WTC11 (cell line): ENCODE measurements around the gene INPP5A. TPM values are rescaled to one million over a fixed set of nuclear protein-coding genes. Genes with fewer than 3 reads are reported as not detected.

Source experiments
- ATAC-seq: fragments of 200-7000 bp; cut with Tn5 transposase; 2 replicates; pipeline ENCODE4 v1.10.0; 2021; ENCODE audit warnings: mild to moderate bottlenecking, moderate library complexity
- CTCF ChIA-PET: fragments of 300-600 bp; sonication (Branson Sonifier 250); formaldehyde crosslinking; loops from one replicate; lab custom pipeline; 2021; ENCODE audit warnings: antibody characterized with exemption; lab: Charles Lee
- POLR2A ChIA-PET: fragments of 350-600 bp; sonication (Branson Sonifier 250); formaldehyde crosslinking; loops from one replicate; lab custom pipeline; 2021; ENCODE audit warnings: antibody characterized with exemption; lab: Charles Lee
- DNase-seq: peaks from one replicate; pipeline ENCODE4 v3.0.0; 2021; ENCODE audit warnings: low spot score
- H3K27ac Mint-ChIP-seq: 2 replicates; pipeline ENCODE4 v1.8.0; 2021; ENCODE audit warnings: mixed read lengths
- H3K27me3 Mint-ChIP-seq: 2 replicates; pipeline ENCODE4 v1.8.0; 2021; ENCODE audit warnings: low read depth, mild to moderate bottlenecking, moderate library complexity, mixed read lengths
- H3K36me3 Mint-ChIP-seq: 2 replicates; pipeline ENCODE4 v1.8.0; 2021; ENCODE audit warnings: mixed read lengths
- H3K4me1 Mint-ChIP-seq: 2 replicates; pipeline ENCODE4 v1.8.0; 2022; ENCODE audit warnings: mixed read lengths
- H3K4me3 Mint-ChIP-seq: 2 replicates; pipeline ENCODE4 v1.8.0; 2021; ENCODE audit warnings: mild to moderate bottlenecking, moderate library complexity, mixed read lengths
- H3K9me3 Mint-ChIP-seq: 2 replicates; pipeline ENCODE4 v1.8.0; 2021; ENCODE audit warnings: mixed read lengths
- FOXP1 ChIP-seq: sonication (generic); formaldehyde crosslinking; IDR thresholded peaks from 2 replicates; pipeline ENCODE4 v1.8.0; 2022; ENCODE audit warnings: missing genetic modification reagents, mild to moderate bottlenecking, moderate library complexity, borderline replicate concordance
- GABPB1 ChIP-seq: sonication (generic); formaldehyde crosslinking; IDR thresholded peaks from 2 replicates; pipeline ENCODE4 v1.8.1; 2023; ENCODE audit warnings: mild to moderate bottlenecking, missing genetic modification reagents
- GTF2I ChIP-seq: fragments of 250-450 bp; sonication (Bioruptor Pico); conservative IDR thresholded peaks from 2 replicates; pipeline ENCODE4 v1.4.0; 2021; ENCODE audit warnings: mild to moderate bottlenecking
- IRF2 ChIP-seq: sonication (generic); formaldehyde crosslinking; IDR thresholded peaks from 2 replicates; pipeline ENCODE4 v1.8.0; 2022; ENCODE audit warnings: low read depth, missing genetic modification reagents, borderline replicate concordance
- JUN ChIP-seq: sonication (generic); formaldehyde crosslinking; IDR thresholded peaks from 2 replicates; pipeline ENCODE4 v1.8.0; 2023; ENCODE audit warnings: mild to moderate bottlenecking, missing genetic modification reagents
- MXD4 ChIP-seq: fragments of 250-450 bp; sonication (Bioruptor Pico); IDR thresholded peaks from 2 replicates; pipeline ENCODE4 v1.8.0; 2021; ENCODE audit warnings: mild to moderate bottlenecking, moderate library complexity, borderline replicate concordance
- PRRX2 ChIP-seq: fragments of 250-450 bp; sonication (Bioruptor Pico); IDR thresholded peaks from 2 replicates; pipeline ENCODE4 v1.8.0; 2021; ENCODE audit warnings: mild to moderate bottlenecking
- SOX15 ChIP-seq: fragments of 250-450 bp; sonication (Bioruptor Pico); IDR thresholded peaks from 2 replicates; pipeline ENCODE4 v1.9.0; 2021; ENCODE audit warnings: mild to moderate bottlenecking
- ZNF138 ChIP-seq: sonication (generic); formaldehyde crosslinking; conservative IDR thresholded peaks from 2 replicates; pipeline ENCODE4 v1.8.1; 2022; ENCODE audit warnings: mild to moderate bottlenecking, moderate library complexity, missing genetic modification reagents
- ZNF396 ChIP-seq: fragments of 250-450 bp; sonication (Bioruptor Pico); IDR thresholded peaks from 2 replicates; pipeline ENCODE4 v1.8.0; 2021; ENCODE audit warnings: mild to moderate bottlenecking, moderate library complexity, borderline replicate concordance
- total RNA-seq: library from RNA; stranded (reverse); gene quantifications from 3 replicates; pipeline ENCODE4 v1.2.3, GENCODE V29; 2021
- TF ChIP-seq, protein P1 (sequence below): sonication (generic); formaldehyde crosslinking; conservative IDR thresholded peaks from 2 replicates; pipeline ENCODE4 v1.8.1; 2023; ENCODE audit warnings: mild to moderate bottlenecking, low read depth, missing genetic modification reagents, moderate library complexity
- TF ChIP-seq, protein P2 (sequence below): sonication (generic); formaldehyde crosslinking; IDR thresholded peaks from 2 replicates; pipeline ENCODE4 v1.8.0; 2022; ENCODE audit warnings: mild to moderate bottlenecking, missing genetic modification reagents
- TF ChIP-seq, protein P3 (sequence below): sonication (generic); formaldehyde crosslinking; IDR thresholded peaks from 2 replicates; pipeline ENCODE4 v1.8.1; 2023; ENCODE audit warnings: mild to moderate bottlenecking, missing genetic modification reagents
- TF ChIP-seq, protein P4 (sequence below): sonication (generic); formaldehyde crosslinking; IDR thresholded peaks from 2 replicates; pipeline ENCODE4 v1.8.0; 2023; ENCODE audit warnings: missing genetic modification reagents, mild to moderate bottlenecking, borderline replicate concordance
- TF ChIP-seq, protein P5 (sequence below): sonication (generic); formaldehyde crosslinking; IDR thresholded peaks from 2 replicates; pipeline ENCODE4 v1.8.1; 2023; ENCODE audit warnings: mild to moderate bottlenecking, missing genetic modification reagents, borderline replicate concordance
- TF ChIP-seq, protein P6 (sequence below): sonication (generic); formaldehyde crosslinking; IDR thresholded peaks from 2 replicates; pipeline ENCODE4 v1.8.0; 2022; ENCODE audit warnings: mild to moderate bottlenecking, missing genetic modification reagents

Gene INPP5A
- total RNA-seq, 1 experiment from 2014 or later, result 22.1 TPM

DNA sequence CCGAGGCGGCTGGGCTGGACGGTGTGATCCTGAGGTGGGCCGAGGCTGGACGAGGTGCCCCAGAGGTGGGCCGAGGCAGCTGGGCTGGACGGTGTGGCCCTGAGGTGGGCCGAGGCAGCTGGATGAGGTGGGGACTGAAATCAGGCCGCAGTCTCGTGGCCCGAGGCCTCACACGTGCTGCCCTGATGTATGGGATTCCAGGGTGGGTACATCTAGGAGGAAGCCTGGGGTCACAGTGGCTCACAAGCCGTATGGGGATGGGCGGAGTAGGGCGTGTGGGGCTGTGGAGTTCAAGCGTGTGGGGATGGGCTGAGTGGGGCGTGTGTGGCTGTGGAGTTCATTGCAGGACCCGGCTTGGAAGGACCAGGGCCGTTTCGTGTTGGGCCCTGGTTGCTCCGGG is 260.8 kb downstream of the INPP5A start:
- 0 out of 2 replicates have a peak, but pooled peaks cover 4% of the 10 kb centered on the region for H3K9me3 Mint-ChIP-seq
- 0 out of 2 replicates have a peak, but pooled peaks cover 4% of the 10 kb centered on the region for H3K36me3 Mint-ChIP-seq
- DNase-seq, result no peak
- ChIA-PET POLR2A (no interaction called here), CTCF (no interaction called here)
- H3K27me3 Mint-ChIP-seq, result no peaks in the 10 kb centered on the region
- no peaks in the 10 kb centered on the region for H3K4me1 Mint-ChIP-seq
- H3K27ac Mint-ChIP-seq, result no peak overlapping the region; the same call in 1 of the 2 replicates
- no peak for ATAC-seq
- no peak for TF ChIP-seq ZNF396 (CRISPR knock-in tag)
- no peak for TF ChIP-seq IRF2
- TF ChIP-seq, protein P1, sequence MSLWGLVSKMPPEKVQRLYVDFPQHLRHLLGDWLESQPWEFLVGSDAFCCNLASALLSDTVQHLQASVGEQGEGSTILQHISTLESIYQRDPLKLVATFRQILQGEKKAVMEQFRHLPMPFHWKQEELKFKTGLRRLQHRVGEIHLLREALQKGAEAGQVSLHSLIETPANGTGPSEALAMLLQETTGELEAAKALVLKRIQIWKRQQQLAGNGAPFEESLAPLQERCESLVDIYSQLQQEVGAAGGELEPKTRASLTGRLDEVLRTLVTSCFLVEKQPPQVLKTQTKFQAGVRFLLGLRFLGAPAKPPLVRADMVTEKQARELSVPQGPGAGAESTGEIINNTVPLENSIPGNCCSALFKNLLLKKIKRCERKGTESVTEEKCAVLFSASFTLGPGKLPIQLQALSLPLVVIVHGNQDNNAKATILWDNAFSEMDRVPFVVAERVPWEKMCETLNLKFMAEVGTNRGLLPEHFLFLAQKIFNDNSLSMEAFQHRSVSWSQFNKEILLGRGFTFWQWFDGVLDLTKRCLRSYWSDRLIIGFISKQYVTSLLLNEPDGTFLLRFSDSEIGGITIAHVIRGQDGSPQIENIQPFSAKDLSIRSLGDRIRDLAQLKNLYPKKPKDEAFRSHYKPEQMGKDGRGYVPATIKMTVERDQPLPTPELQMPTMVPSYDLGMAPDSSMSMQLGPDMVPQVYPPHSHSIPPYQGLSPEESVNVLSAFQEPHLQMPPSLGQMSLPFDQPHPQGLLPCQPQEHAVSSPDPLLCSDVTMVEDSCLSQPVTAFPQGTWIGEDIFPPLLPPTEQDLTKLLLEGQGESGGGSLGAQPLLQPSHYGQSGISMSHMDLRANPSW (CRISPR knock-in tag), result no peak
- no peak for TF ChIP-seq GABPB1
- TF ChIP-seq FOXP1 (CRISPR knock-in tag), result no peak
- TF ChIP-seq PRRX2 (CRISPR knock-in tag), result no peak
- no peak overlapping the region for H3K4me3 Mint-ChIP-seq

DNA sequence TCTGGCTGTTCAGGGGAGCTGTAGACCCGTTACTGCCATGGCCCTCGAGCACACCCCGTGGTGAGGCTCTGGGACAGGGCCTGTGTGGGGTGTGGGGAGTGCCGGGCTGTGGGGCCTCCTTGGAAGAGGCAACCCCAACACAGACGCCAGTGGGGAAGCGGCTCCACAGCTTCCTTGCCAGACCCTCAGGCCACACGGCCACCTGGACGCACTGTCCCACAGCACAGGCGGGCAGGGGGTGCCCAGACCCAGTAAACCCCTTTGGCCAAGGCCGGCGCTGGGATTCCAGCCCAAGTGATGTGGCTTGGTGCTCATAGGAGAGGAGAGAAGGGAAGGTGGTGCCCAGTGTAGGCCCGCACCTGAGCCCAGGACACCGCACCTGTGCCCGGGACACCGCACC is 261.3 kb downstream of the INPP5A start:
- no peak for ATAC-seq
- H3K27ac Mint-ChIP-seq, result no peak overlapping the region
- H3K4me1 Mint-ChIP-seq, result no peaks in the 10 kb centered on the region
- TF ChIP-seq, protein P2, sequence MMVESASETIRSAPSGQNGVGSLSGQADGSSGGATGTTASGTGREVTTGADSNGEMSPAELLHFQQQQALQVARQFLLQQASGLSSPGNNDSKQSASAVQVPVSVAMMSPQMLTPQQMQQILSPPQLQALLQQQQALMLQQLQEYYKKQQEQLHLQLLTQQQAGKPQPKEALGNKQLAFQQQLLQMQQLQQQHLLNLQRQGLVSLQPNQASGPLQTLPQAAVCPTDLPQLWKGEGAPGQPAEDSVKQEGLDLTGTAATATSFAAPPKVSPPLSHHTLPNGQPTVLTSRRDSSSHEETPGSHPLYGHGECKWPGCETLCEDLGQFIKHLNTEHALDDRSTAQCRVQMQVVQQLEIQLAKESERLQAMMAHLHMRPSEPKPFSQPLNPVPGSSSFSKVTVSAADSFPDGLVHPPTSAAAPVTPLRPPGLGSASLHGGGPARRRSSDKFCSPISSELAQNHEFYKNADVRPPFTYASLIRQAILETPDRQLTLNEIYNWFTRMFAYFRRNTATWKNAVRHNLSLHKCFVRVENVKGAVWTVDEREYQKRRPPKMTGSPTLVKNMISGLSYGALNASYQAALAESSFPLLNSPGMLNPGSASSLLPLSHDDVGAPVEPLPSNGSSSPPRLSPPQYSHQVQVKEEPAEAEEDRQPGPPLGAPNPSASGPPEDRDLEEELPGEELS (CRISPR knock-in tag), result no peak
- no peak for TF ChIP-seq MXD4 (CRISPR knock-in tag)
- TF ChIP-seq, protein P3, sequence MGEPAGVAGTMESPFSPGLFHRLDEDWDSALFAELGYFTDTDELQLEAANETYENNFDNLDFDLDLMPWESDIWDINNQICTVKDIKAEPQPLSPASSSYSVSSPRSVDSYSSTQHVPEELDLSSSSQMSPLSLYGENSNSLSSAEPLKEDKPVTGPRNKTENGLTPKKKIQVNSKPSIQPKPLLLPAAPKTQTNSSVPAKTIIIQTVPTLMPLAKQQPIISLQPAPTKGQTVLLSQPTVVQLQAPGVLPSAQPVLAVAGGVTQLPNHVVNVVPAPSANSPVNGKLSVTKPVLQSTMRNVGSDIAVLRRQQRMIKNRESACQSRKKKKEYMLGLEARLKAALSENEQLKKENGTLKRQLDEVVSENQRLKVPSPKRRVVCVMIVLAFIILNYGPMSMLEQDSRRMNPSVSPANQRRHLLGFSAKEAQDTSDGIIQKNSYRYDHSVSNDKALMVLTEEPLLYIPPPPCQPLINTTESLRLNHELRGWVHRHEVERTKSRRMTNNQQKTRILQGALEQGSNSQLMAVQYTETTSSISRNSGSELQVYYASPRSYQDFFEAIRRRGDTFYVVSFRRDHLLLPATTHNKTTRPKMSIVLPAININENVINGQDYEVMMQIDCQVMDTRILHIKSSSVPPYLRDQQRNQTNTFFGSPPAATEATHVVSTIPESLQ (CRISPR knock-in tag), result no peak
- no peak for TF ChIP-seq FOXP1 (CRISPR knock-in tag)
- no peak for TF ChIP-seq SOX15 (CRISPR knock-in tag)
- TF ChIP-seq GTF2I, result no peak
- no peak for TF ChIP-seq JUN
- TF ChIP-seq ZNF138, result no peak
- TF ChIP-seq, protein P4, sequence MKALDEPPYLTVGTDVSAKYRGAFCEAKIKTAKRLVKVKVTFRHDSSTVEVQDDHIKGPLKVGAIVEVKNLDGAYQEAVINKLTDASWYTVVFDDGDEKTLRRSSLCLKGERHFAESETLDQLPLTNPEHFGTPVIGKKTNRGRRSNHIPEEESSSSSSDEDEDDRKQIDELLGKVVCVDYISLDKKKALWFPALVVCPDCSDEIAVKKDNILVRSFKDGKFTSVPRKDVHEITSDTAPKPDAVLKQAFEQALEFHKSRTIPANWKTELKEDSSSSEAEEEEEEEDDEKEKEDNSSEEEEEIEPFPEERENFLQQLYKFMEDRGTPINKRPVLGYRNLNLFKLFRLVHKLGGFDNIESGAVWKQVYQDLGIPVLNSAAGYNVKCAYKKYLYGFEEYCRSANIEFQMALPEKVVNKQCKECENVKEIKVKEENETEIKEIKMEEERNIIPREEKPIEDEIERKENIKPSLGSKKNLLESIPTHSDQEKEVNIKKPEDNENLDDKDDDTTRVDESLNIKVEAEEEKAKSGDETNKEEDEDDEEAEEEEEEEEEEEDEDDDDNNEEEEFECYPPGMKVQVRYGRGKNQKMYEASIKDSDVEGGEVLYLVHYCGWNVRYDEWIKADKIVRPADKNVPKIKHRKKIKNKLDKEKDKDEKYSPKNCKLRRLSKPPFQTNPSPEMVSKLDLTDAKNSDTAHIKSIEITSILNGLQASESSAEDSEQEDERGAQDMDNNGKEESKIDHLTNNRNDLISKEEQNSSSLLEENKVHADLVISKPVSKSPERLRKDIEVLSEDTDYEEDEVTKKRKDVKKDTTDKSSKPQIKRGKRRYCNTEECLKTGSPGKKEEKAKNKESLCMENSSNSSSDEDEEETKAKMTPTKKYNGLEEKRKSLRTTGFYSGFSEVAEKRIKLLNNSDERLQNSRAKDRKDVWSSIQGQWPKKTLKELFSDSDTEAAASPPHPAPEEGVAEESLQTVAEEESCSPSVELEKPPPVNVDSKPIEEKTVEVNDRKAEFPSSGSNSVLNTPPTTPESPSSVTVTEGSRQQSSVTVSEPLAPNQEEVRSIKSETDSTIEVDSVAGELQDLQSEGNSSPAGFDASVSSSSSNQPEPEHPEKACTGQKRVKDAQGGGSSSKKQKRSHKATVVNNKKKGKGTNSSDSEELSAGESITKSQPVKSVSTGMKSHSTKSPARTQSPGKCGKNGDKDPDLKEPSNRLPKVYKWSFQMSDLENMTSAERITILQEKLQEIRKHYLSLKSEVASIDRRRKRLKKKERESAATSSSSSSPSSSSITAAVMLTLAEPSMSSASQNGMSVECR (CRISPR knock-in tag), result no peak
- TF ChIP-seq, protein P5, sequence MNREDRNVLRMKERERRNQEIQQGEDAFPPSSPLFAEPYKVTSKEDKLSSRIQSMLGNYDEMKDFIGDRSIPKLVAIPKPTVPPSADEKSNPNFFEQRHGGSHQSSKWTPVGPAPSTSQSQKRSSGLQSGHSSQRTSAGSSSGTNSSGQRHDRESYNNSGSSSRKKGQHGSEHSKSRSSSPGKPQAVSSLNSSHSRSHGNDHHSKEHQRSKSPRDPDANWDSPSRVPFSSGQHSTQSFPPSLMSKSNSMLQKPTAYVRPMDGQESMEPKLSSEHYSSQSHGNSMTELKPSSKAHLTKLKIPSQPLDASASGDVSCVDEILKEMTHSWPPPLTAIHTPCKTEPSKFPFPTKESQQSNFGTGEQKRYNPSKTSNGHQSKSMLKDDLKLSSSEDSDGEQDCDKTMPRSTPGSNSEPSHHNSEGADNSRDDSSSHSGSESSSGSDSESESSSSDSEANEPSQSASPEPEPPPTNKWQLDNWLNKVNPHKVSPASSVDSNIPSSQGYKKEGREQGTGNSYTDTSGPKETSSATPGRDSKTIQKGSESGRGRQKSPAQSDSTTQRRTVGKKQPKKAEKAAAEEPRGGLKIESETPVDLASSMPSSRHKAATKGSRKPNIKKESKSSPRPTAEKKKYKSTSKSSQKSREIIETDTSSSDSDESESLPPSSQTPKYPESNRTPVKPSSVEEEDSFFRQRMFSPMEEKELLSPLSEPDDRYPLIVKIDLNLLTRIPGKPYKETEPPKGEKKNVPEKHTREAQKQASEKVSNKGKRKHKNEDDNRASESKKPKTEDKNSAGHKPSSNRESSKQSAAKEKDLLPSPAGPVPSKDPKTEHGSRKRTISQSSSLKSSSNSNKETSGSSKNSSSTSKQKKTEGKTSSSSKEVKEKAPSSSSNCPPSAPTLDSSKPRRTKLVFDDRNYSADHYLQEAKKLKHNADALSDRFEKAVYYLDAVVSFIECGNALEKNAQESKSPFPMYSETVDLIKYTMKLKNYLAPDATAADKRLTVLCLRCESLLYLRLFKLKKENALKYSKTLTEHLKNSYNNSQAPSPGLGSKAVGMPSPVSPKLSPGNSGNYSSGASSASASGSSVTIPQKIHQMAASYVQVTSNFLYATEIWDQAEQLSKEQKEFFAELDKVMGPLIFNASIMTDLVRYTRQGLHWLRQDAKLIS (CRISPR knock-in tag), result no peak
- TF ChIP-seq, protein P1 (CRISPR knock-in tag), result no peak
- TF ChIP-seq, protein P6, sequence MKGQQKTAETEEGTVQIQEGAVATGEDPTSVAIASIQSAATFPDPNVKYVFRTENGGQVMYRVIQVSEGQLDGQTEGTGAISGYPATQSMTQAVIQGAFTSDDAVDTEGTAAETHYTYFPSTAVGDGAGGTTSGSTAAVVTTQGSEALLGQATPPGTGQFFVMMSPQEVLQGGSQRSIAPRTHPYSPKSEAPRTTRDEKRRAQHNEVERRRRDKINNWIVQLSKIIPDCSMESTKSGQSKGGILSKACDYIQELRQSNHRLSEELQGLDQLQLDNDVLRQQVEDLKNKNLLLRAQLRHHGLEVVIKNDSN (CRISPR knock-in tag), result no peak

More for the DNA sequence above, 261.3 kb downstream of the INPP5A start:
- Mint-ChIP-seq H3K4me3 (no peak overlapping the region), H3K27me3 (no peaks in the 10 kb centered on the region), H3K36me3 (0 out of 2 replicates have a peak, but pooled peaks cover 4% of the 10 kb centered on the region), H3K9me3 (0 out of 2 replicates have a peak, but pooled peaks cover 4% of the 10 kb centered on the region)
- peak; percentile 11 for DNase-seq
- ChIA-PET POLR2A (no interaction called here), CTCF (no interaction called here)
